H1 (cell line): ENCODE data around the gene PCED1B.

ENCODE experiments used
- CEBPB ChIP-seq: IDR thresholded peaks from 2 replicates; pipeline ENCODE4 v1.6.1; 2012; ENCODE audit warnings: low read depth, low read length
- CREB1 ChIP-seq: IDR thresholded peaks from 2 replicates; pipeline ENCODE4 v1.6.1; 2012; ENCODE audit warnings: inconsistent platforms
- CTCF ChIP-seq, 3 experiments: IDR thresholded peaks; 1 replicate in 2 of 3; 2 replicates in 1 of 3; pipeline versions ENCODE4 v1.5.1 to v1.6.1; 2011; ENCODE audit warnings: low read length in 3 of 3, mild to moderate bottlenecking in 3 of 3, inconsistent platforms in 2 of 3, low read depth in 1 of 3, moderate library complexity in 1 of 3; ENCODE audit not compliant: insufficient read depth in 1 of 3; ENCODE audit errors: control extremely low read depth in 1 of 3
- GABPA ChIP-seq: IDR thresholded peaks from 2 replicates; pipeline ENCODE4 v1.6.1; 2011; ENCODE audit warnings: mild to moderate bottlenecking, low read length, moderate library complexity, borderline replicate concordance; ENCODE audit not compliant: insufficient read depth
- JUN ChIP-seq: IDR thresholded peaks from 2 replicates; pipeline ENCODE4 v1.6.1; 2011; ENCODE audit warnings: low read depth, mild to moderate bottlenecking, improper control_type of control experiment, low read length
- POLR2A ChIP-seq, 2 experiments: IDR thresholded peaks; 1 replicate in 1 of 2; 2 replicates in 1 of 2; pipeline ENCODE4 v1.6.1; 2011; ENCODE audit warnings: low read depth in 2 of 2, low read length in 2 of 2, mild to moderate bottlenecking in 2 of 2; ENCODE audit errors: control extremely low read depth in 1 of 2
- RAD21 ChIP-seq, 2 experiments: IDR thresholded peaks in 1 of 2; conservative IDR thresholded peaks in 1 of 2; 2 replicates each; pipeline ENCODE4 v1.6.1; 2011; ENCODE audit warnings: low read depth in 2 of 2, low read length in 2 of 2, improper control_type of control experiment in 1 of 2, inconsistent platforms in 1 of 2, mild to moderate bottlenecking in 1 of 2, moderate library complexity in 1 of 2
- SUZ12 ChIP-seq: fragments of 200-600 bp; sonication (generic); IDR thresholded peaks from 2 replicates; pipeline ENCODE4 v1.6.1; 2012; ENCODE audit warnings: mild to moderate bottlenecking, inconsistent platforms, low read length, moderate library complexity, mixed read lengths

DNA sequence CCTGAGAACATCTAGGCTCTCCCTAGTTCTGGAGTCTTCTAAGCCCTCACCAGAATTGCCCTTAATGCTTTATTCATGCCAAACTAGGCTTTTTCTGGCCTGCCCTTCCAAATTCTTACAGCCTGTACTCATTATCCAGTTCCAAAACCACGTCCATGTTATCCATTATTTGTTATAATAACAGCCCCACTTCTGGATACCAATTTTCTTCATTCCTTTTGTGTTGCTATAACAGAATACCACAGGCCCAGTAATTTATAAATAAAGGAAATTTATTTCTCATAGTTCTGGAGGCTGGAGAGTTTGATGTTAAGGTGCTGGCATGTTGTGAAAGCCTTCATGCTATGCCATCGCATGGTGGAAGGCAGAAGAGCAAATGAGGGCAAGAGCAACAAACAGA, 68.3 kb downstream of the PCED1B start:
- TF ChIP-seq CEBPB (no peak), CTCF (IDR thresholded peaks at IDR 0.05; ENCODE audit: control extremely low read depth in 1 of 3, insufficient read depth in 1 of 3, low read depth in 1 of 3, low read length in 3 of 3) (no peak), RAD21 (IDR thresholded peaks at IDR 0.05 in 1 of 2, conservative IDR thresholded peaks at IDR 0.05 in 1 of 2; ENCODE audit: low read depth in 2 of 2, low read length in 2 of 2) (no peak), GABPA (no peak), CREB1 (no peak), JUN (no peak), POLR2A (IDR thresholded peaks at IDR 0.05; ENCODE audit: control extremely low read depth in 1 of 2, low read depth in 2 of 2, low read length in 2 of 2) (no peak), SUZ12 (no peak)
